ENCODE data around the gene NPL. TPM values are rescaled to one million over a fixed set of nuclear protein-coding genes. Genes with fewer than 3 reads are reported as not detected.

Gene NPL
- total and polyA plus RNA-seq, 2 donors (not counting 3 experiments of a cell fraction or from before 2014, with no cell fraction given) = 0.14 to 0.75 TPM

- H3K4me2 ChIP-seq (ENCODE audit: insufficient read depth, low read length) = no peak overlapping the region
- intact Hi-C loops (cut with micrococcal nuclease) = no loop called here
- no peaks in the 10 kb centered on the region for H3K9me3 ChIP-seq (replicated peaks; ENCODE audit: control insufficient read depth, insufficient read depth, low read length)
- H3K27me3 ChIP-seq (ENCODE audit: control insufficient read depth in 2 of 2, insufficient read depth in 2 of 2, low read length in 2 of 2) = no peaks in the 10 kb centered on the region
- ChIA-PET CTCF (interaction anchor here (0.8 to 1.2 kb wide), 2 partner anchors 17 to 211 kb away, joined by 3 read pairs; no protein-coding TSS in a partner anchor), POLR2A (no interaction called here)
- dilution Hi-C loops (cut with MboI; ENCODE audit: extremely low pct_ligation_motif_present, low sequenced_read_pairs) = no loop called here
- no peaks in the 10 kb centered on the region for H4K20me1 ChIP-seq (replicated peaks; ENCODE audit: control insufficient read depth, extremely low read depth, insufficient read depth, low read length)
- DNase-seq (ENCODE audit: low read depth, low spot score) = no peak
- FAIRE-seq = no peak
- H3K4me1 ChIP-seq (ENCODE audit: control insufficient read depth, extremely low read depth, insufficient read depth, low read length) = no peaks in the 10 kb centered on the region
- no peak overlapping the region for H3K4me3 ChIP-seq (replicated peaks in 1 of 3; ENCODE audit: insufficient read depth in 1 of 3, low read depth in 1 of 3, low read length in 3 of 3)
- H2AFZ ChIP-seq (ENCODE audit: low read depth, low read length) = no peak overlapping the region
- no peak overlapping the region for H3K9ac ChIP-seq (replicated peaks; ENCODE audit: extremely low read depth, insufficient read depth, low read length)
- H3K36me3 ChIP-seq (ENCODE audit: control insufficient read depth in 2 of 2, extremely low read depth in 1 of 2, insufficient read depth in 2 of 2, low read length in 2 of 2) = no peaks in the 10 kb centered on the region
- H3K9me1 ChIP-seq (replicated peaks; ENCODE audit: control insufficient read depth, extremely low read depth, insufficient read depth, low read length) = no peaks in the 10 kb centered on the region
- no TSS peak for BruUV-seq (replicated peaks)
- no peak overlapping the region for H3K27ac ChIP-seq (ENCODE audit: insufficient read depth, low read depth, low read length)
- TF ChIP-seq, protein P1, sequence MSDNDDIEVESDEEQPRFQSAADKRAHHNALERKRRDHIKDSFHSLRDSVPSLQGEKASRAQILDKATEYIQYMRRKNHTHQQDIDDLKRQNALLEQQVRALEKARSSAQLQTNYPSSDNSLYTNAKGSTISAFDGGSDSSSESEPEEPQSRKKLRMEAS (IDR thresholded peaks at IDR 0.05; ENCODE audit: insufficient read depth, insufficient read length) = no peak
- no peak for TF ChIP-seq GATA2 (IDR thresholded peaks at IDR 0.05; ENCODE audit: insufficient read depth, insufficient read length, low read depth, low read length)
- TF ChIP-seq FOS (IDR thresholded peaks at IDR 0.05; ENCODE audit: borderline replicate concordance, insufficient read depth, low read length) = no peak
- no peak for TF ChIP-seq POLR2A (IDR thresholded peaks at IDR 0.05; ENCODE audit: low read depth, low read length)
- no peak for TF ChIP-seq JUN (IDR thresholded peaks at IDR 0.05; ENCODE audit: borderline replicate concordance, insufficient read depth, insufficient read length, low read depth)
- no peak for TF ChIP-seq EZH2 (IDR thresholded peaks at IDR 0.05; ENCODE audit: borderline replicate concordance, low read depth, low read length, severe bottlenecking)
- no peak for TF ChIP-seq MYC (IDR thresholded peaks at IDR 0.05; ENCODE audit: low read depth, low read length)
- TF ChIP-seq, protein P2, sequence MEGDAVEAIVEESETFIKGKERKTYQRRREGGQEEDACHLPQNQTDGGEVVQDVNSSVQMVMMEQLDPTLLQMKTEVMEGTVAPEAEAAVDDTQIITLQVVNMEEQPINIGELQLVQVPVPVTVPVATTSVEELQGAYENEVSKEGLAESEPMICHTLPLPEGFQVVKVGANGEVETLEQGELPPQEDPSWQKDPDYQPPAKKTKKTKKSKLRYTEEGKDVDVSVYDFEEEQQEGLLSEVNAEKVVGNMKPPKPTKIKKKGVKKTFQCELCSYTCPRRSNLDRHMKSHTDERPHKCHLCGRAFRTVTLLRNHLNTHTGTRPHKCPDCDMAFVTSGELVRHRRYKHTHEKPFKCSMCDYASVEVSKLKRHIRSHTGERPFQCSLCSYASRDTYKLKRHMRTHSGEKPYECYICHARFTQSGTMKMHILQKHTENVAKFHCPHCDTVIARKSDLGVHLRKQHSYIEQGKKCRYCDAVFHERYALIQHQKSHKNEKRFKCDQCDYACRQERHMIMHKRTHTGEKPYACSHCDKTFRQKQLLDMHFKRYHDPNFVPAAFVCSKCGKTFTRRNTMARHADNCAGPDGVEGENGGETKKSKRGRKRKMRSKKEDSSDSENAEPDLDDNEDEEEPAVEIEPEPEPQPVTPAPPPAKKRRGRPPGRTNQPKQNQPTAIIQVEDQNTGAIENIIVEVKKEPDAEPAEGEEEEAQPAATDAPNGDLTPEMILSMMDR (IDR thresholded peaks at IDR 0.05; ENCODE audit: extremely low read depth in 1 of 2, insufficient read depth in 1 of 2, low read depth in 1 of 2, low read length in 2 of 2) = no peak
- no peaks in the 10 kb centered on the region for H3K79me2 ChIP-seq (ENCODE audit: control insufficient read depth, insufficient read depth, low read length)
Observed at GRCh38 chr1:182811975-182812722, 22.6 kb downstream of the NPL start.
